ENCODE results near the gene CLEC1B.
"Not testable (repeated sequence)": the region's sequence is repeated elsewhere in the genome, so short reads cannot be mapped to it uniquely, and the experiment has no call there.

The CLEC1B gene

DNA sequence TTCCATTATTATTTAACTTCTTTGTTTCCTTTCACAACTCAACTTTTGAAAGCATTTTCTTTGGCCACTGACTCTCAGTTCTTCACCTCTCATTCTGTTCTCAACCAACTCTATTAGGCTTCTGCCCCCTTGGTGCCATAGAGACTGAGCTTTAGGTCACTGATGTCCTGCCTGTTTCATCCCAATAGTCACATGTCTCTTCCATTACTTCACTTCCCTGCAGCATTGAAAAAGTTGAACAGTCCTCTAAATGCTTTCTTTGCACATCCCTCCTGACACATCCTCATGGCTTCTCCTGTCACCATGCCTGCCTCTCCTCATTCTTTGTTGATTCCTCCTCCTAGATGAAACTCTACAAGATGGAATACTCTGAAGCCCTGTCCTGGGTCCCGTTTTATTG, 25.0 kb downstream of the CLEC1B start:
- DNase-seq, result no peak

GRCh38 chr12:9971181-9971580, 27.7 kb downstream of the CLEC1B start, which contains the start of gene CLEC12A:
TSS of gene CLEC12A (plus strand) at chr12:9971409. CDS start at chr12:9971597, 188 bp downstream.
- no peak for DNase-seq

DNA sequence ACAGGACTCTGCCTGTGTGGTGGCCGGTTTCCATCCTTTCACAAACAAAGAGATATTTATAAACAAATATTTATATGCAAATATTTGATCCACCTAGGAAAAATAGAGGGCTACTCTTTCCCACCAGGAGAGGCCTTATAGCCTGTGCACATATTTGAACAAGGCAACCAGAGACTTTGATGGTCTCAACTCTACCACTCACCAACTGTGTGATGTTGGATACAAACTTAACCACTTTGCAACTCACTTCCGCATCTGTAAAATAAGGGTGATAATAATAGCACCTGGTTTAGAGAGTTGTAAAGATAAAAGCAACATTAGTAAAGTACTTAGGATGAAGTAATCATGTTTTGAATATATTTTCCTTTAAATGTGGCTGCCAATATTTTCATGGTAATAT, 29.2 kb downstream of the CLEC1B start:
- no peak for DNase-seq

- no peak for DNase-seq
These were observed 37.0 kb downstream of the CLEC1B start for GRCh38 chr12:9961901-9962300.

DNA sequence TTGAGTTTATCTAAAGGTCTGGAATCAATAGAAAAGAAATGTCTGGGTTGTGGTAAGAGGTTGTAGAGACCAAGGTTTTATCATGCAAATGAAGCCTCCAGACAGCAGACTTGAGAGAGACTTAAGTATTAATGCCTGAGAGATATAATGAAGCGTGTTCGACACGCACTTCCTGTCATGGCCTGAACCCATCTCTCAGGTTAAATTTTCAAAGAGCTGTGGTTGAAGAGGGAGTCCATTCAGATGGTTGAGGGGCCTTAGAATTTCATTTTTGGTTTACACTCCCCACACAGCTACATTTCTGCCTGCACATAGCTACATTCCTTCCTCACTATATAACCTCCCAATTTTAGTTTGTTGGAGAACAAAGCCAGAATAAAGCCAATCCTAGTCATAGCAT, 37.8 kb downstream of the CLEC1B start:
- no peak for DNase-seq

DNA sequence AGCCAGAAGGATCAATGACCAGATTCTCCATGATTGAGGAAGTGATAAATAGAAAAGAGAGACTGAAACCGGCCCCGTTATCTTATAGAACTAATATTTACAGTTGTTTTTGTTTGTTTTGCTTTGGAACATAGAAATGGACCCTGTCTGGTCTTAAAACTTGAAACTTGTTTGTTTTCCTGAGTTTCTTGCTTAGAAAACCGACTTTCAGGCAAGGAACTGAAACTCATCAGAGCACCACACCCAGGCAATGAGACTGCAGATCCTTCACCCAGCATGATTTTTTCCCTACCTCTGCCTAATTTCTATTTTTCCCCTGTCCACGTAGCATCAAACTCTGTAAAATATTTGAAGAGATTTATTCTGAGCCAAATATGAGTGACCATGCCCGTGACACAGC, 38.3 kb downstream of the CLEC1B start:
- DNase-seq, result no peak

DNA sequence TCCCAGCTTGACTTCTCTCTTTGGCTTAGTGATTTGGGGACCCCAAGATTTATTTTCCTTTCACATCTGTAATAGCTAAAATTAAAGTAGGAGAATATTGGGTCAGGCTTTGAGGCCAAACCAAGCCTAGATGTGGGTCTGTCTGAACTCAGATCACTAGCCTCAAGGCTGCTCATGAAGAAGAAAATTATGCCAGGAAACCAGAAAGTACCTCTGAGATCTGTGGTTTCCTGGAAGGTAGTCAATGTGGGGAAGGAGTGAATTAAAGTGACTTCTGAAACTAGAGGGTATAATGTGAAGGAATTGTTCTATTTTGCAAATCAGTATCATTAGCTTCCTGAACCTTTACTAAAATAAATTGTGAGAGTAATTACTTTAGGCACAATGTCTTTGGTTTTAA, 41.1 kb downstream of the CLEC1B start:
- peak; percentile 16 for DNase-seq

DNA sequence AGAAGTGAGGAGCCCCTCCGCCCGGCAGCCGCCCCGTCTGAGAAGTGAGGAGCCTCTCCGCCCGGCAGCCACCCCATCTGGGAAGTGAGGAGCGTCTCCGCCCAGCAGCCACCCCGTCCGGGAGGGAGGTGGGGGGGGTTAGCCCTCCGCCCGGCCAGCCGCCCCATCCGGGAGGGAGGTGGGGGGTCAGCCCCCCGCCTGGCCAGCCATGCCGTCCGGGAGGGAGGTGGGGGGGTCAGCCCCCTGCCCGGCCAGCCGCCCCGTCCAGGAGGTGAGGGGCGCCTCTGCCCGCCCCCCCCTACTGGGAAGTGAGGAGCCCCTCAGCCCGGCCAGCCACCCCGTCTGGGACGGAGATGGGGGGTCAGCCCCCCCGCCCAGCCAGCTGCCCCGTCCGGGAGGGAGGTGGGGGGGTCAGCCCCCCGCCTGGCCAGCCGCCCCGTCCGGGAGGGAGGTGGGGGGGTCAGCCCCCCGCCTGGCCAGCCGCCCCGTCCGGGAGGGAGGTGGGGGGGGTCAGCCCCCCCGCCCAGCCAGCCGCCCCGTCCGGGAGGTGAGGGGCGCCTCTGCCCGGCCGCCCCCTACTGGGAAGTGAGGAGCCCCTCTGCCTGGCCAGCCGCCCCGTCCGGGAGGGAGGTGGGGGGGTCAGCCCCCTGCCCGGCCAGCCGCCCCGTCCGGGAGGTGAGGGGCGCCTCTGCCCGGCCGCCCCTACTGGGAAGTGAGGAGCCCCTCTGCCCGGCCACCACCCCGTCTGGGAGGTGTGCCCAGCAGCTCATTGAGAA, 45.8 kb downstream of the CLEC1B start:
- not testable (repeated sequence) for DNase-seq

DNA sequence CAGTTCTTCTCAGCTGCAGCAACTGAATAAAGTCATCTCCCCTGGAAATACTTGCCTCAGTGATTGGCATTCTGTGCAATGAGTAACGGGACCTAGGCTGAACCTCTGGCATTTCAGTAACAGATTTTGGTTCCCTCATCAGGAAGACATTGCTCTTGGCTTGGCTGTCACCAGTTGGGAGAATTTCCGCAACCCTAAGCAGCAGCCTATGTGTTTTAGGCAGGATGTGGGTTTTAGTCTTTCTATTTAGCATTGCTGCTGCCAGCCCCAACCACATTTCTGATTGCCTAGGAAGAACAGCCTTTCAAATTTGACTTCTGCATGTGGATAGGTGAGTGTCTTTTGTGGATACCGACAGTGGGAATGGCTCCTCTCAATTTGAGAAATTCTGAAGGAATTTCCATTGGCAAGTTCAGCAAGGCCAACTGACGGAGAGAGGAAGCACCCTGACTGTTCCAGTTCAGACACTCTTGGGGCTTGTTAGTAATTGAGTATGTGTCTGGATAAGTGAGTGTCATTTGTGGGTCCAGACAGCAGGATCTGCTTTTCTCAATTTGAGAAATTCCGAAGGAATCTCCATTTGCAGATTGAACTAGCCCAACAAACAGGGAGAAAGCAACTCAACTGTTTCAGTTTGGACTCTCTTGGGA, 47.8 kb downstream of the CLEC1B start:
- DNase-seq, result peak; percentile 45

DNA sequence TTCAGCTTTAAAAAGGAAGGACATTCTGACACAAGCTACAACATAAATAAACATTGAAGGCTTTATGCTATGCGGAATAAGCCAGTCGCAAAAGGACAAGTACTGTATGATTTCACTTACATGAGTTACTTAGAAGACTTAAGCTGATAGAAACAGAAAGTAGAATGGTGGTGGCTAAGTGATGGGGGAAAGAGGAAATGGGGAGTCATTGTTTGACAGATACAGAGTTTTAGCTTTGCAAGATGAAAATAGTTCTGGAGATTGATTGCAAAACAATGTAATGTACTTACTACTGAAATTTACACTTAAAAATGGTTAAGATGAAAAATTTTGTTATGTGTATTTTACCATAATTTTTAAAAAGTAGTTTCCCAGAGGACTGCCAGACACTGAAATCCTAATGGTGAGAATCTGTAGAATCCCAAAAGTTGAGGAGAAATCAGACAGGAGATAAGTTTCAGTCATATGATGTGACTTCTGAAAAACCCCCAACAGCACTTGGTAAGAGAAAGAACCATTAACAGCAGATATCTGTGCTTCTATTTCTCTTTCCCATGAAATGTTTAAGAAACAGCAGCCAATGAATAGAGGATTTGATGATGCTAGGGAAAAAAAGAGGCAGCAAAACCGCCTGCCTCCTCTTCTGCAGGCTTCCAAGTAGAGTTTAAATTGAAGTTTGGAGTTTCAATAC, 50.2 kb downstream of the CLEC1B start:
- DNase-seq, result no peak

DNA sequence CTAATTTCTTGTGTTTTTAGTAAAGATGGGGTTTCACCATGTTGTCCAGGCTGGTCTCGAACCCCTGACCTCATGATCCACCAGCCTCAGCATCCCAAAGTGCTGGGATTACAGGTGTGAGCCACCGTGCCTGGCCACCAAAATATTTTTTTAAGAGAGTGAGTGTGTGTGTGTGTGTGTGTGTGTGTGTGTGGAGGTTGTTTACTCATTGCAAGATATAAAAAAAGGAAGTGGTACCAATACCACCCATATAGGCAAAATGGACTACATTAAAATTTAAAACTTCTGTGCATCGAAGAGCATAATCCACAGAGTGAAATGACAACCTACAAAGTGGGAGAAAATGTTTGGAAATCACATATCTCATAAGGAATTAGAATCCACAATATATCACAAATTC, 51.2 kb downstream of the CLEC1B start:
- no peak for DNase-seq

GRCh38 chr12:9944391-9944790, 54.5 kb downstream of the CLEC1B start:
- DNase-seq, result no peak

DNA sequence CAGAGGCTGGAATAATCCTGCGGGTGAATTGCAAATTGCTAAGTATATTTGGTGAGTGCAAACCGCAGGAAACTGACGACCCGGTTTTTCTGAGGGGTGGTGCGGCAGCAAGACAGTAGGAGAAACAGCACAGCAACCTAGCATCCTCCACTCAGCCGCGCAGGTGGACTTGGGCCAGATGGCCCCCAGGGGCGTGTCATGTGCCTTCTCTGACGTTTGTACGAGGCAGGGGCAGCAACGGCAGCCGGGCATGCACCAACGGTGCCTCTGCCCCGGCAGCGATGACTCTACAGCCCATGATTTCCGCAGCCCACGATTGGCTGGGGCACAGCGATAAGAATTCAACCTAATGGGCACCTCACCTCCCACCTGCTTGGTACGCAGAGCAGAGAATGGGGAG, 55.7 kb downstream of the CLEC1B start:
- DNase-seq, result no peak

Measured in central memory CD4-positive, alpha-beta T cell (primary cell).